RPMI8226 (cell line): ENCODE results near the gene FAM149A.

Source experiments
- DNase-seq: peaks from one replicate; pipeline ENCODE4 v3.0.0-alpha.2; 2015

FAM149A gene

GRCh38 chr4:186161138-186161537 is 56.6 kb downstream of the FAM149A start:
- DNase-seq = peak; percentile 38

- no peak for DNase-seq
These were observed 62.5 kb downstream of the FAM149A start for GRCh38 chr4:186166852-186167512.

GRCh38 chr4:186167605-186168004 is 63.1 kb downstream of the FAM149A start:
- DNase-seq = no peak

GRCh38 chr4:186168750-186169149 is 64.2 kb downstream of the FAM149A start:
- no peak for DNase-seq

- no peak for DNase-seq
These were observed 64.9 kb downstream of the FAM149A start for GRCh38 chr4:186169333-186169944.

GRCh38 chr4:186169945-186170802 is 65.7 kb downstream of the FAM149A start:
- DNase-seq = no peak

GRCh38 chr4:186170966-186171365 is 66.5 kb downstream of the FAM149A start:
- DNase-seq = no peak

GRCh38 chr4:186172546-186172945 is 68.0 kb downstream of the FAM149A start:
- DNase-seq = no peak

- no peak for DNase-seq
These were observed 83.6 kb downstream of the FAM149A start for GRCh38 chr4:186188107-186188506.

GRCh38 chr4:186189656-186190055 is 85.2 kb downstream of the FAM149A start:
- DNase-seq = no peak

- DNase-seq = peak; percentile 55
These were observed 86.2 kb downstream of the FAM149A start for GRCh38 chr4:186190581-186191199.

- peak; percentile 90 for DNase-seq
These were observed 86.9 kb downstream of the FAM149A start, which contains the start of gene CYP4V2 for GRCh38 chr4:186191200-186192065. CYP4V2 (plus strand) TSS chr4:186191567; CDS start chr4:186191824, 257 bp downstream.

GRCh38 chr4:186192066-186192612 is 87.6 kb downstream of the FAM149A start:
- peak; percentile 29 for DNase-seq

- DNase-seq = no peak
These were observed 89.3 kb downstream of the FAM149A start for GRCh38 chr4:186193851-186194250.

- DNase-seq = no peak
These were observed 91.6 kb downstream of the FAM149A start for GRCh38 chr4:186196063-186196462.

- no peak for DNase-seq
These were observed 96.0 kb downstream of the FAM149A start for GRCh38 chr4:186200516-186200915.

- no peak for DNase-seq
These were observed 96.5 kb downstream of the FAM149A start for GRCh38 chr4:186201010-186201409.

- DNase-seq = peak; percentile 83
These were observed 97.2 kb downstream of the FAM149A start for GRCh38 chr4:186201535-186202230.

GRCh38 chr4:186202490-186203140 is 98.1 kb downstream of the FAM149A start:
- DNase-seq = no peak

- no peak for DNase-seq
These were observed 98.9 kb downstream of the FAM149A start for GRCh38 chr4:186203406-186203805.

GRCh38 chr4:186204103-186204559 is 99.6 kb downstream of the FAM149A start:
- DNase-seq = no peak
